LNCAP (cell line): ENCODE results near the gene ALOX5AP.

Experiments used
- CTCF ChIP-seq: fragments of 450-650 bp; IDR thresholded peaks from 2 replicates; pipeline ENCODE4 v1.5.1; 2017; ENCODE audit warnings: mild to moderate bottlenecking

ALOX5AP gene

GRCh38 chr13:30708541-30708940, 26.8 kb upstream of the ALOX5AP start:
- no peak for TF ChIP-seq CTCF

GRCh38 chr13:30710442-30710841, 24.9 kb upstream of the ALOX5AP start:
- TF ChIP-seq CTCF = no peak

- no peak for TF ChIP-seq CTCF
These were observed 24.0 kb upstream of the ALOX5AP start for GRCh38 chr13:30711375-30711774.

- no peak for TF ChIP-seq CTCF
These were observed 23.5 kb upstream of the ALOX5AP start for GRCh38 chr13:30711837-30712236.

- TF ChIP-seq CTCF = no peak
These were observed 22.5 kb upstream of the ALOX5AP start for GRCh38 chr13:30712536-30713532.

GRCh38 chr13:30714629-30715371, 20.5 kb upstream of the ALOX5AP start:
- no peak for TF ChIP-seq CTCF

- no peak for TF ChIP-seq CTCF
These were observed 20.0 kb upstream of the ALOX5AP start for GRCh38 chr13:30715372-30715756.
